Psoas muscle (tissue), 8 donors: ENCODE measurements around the gene A4GALT. TPM values are rescaled to one million over a fixed set of nuclear protein-coding genes. Genes with fewer than 3 reads are reported as not detected.
"Not testable (repeated sequence)": the region's sequence is repeated elsewhere in the genome, so short reads cannot be mapped to it uniquely, and the experiment has no call there.

ENCODE experiments used
- ATAC-seq, 4 donors: fragments of 200-7000 bp; cut with Tn5 transposase; one replicate each; pipeline ENCODE4 v1.9.1; 2020; ENCODE audit warnings: moderate library complexity in 3 of 4, mild to moderate bottlenecking in 2 of 4
- DNase-seq, 2 donors: peaks; one replicate each; pipeline ENCODE4 v3.0.0-alpha.2; 2020
- H3K27ac ChIP-seq: fragments of 200-600 bp; one replicate; pipeline ENCODE4 v1.8.0; 2022
- H3K27me3 ChIP-seq, 3 donors: fragments of 200-600 bp in 1 of 3; one replicate each; pipeline versions ENCODE4 v1.6.1 to v1.8.0; 2013 to 2022; ENCODE audit warnings: low read length in 2 of 3, mild to moderate bottlenecking in 2 of 3, moderate library complexity in 1 of 3; ENCODE audit not compliant: insufficient read depth in 3 of 3
- H3K36me3 ChIP-seq, 2 donors: fragments of 200-600 bp in 1 of 2; one replicate each; pipeline versions ENCODE4 v1.6.1 to v1.8.0; 2013 to 2022; ENCODE audit warnings: low read depth in 1 of 2, mild to moderate bottlenecking in 1 of 2, moderate library complexity in 1 of 2; ENCODE audit not compliant: insufficient read depth in 1 of 2
- H3K4me1 ChIP-seq: fragments of 200-600 bp; one replicate; pipeline ENCODE4 v1.8.0; 2022
- H3K4me3 ChIP-seq: fragments of 200-600 bp; one replicate; pipeline ENCODE4 v1.8.0; 2022; ENCODE audit warnings: mild to moderate bottlenecking
- H3K9me3 ChIP-seq: fragments of 200-600 bp; one replicate; pipeline ENCODE4 v1.8.0; 2022
- WGBS, 3 donors: extraction: QIAGEN DNeasy Blood & Tissue Kit; methylation state at CpG; one replicate each; pipeline versions ENCODE4 v1.1.6 to v1.1.7; 2013; 5-methylcytosine and 5-hydroxymethylcytosine counted together
- intact Hi-C, 2 donors: fragments of 100-400 bp; cut with DNase I; formaldehyde crosslinking; loops; one replicate each; pipeline versions ENCODE4 v1.11.0 to v1.14.2; 2022
- polyA plus RNA-seq, 3 donors: library from polyadenylated mRNA; stranded (reverse); fragments of 200-250 nt; gene quantifications; one replicate each; pipeline ENCODE4 v1.2.3, GENCODE V29; 2013
- total RNA-seq, 4 donors: library from RNA; stranded (reverse); fragmentation: NEBNext Ultra II Directional in 2 of 4; extraction: Animal tissue kit (Norgen Biotek cat#: 25700) in 2 of 4; gene quantifications; one replicate each; pipeline versions ENCODE4 v1.2.1 to v1.2.4, GENCODE V29; 2021 to 2023
- TF ChIP-seq, protein P1 (sequence below): fragments of 200-600 bp; IDR thresholded peaks from one replicate; pipeline ENCODE4 v1.8.0; 2022; ENCODE audit warnings: antibody characterized with exemption
- donor health status: healthy with polysubstance abuse.
- donor health status: DM: no; HTN: no; CAD: no; lungs with moderate emphysema.
- donor health status: Bipolar disorder and iron deficiency.
- donor health status: healthy.
- donor health status: DM: yes; HTN: yes; CAD: no.
- donor health status: DM: no; HTN: no; CAD: no.
- donor health status: DM: no; HTN: no; CAD: no.
- donor health status: DM: yes; HTN: yes; CAD: no.

Gene A4GALT
- total and polyA plus RNA-seq, 7 donors: 6.5 to 28.8 (median 15.2) TPM

DNA sequence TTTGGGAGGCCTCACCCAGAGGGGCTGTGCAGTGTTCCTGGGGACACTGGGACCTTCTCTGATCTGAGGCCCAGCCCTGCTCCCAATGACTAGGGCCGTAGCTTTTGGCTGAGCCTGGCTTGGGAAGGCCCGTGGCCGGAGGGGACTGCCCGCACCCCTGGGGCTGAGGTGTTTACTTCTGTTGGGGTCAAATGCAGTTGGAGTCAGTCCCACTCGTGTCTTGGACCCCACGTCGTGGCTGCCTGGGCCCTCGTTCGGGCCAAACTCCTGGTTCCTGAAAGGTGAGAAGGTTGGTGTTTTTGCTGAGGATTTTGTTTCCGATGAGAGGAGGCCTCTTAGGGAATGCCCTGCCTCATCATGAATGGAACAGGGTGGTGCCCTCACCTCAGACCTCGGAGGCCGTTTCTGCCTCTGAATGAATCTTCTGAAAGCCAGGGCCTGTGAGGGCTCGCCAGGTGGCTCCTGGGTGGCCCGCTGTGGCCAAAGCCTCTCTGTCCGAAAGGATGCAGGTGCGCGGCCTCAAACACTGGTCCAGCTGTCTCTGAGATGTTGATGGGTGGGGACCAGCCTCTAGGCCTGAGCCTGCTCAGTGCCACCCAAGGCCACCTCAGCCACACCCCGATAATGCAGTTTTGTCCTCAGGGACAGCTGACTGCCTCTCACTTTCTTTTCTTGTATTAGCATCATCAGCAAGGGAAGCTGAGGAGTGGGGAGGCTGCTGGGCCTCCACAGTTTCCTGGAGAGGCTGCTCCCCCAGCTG lies 40.3 kb upstream of the A4GALT start:
- Histone ChIP-seq H3K27ac (no peak overlapping the region), H3K27me3 (no peaks in the 10 kb centered on the region), H3K9me3 (no peaks in the 10 kb centered on the region), H3K36me3 (no peaks in the 10 kb centered on the region), H3K4me1 (no peaks in the 10 kb centered on the region), H3K4me3 (no peak overlapping the region)
- WGBS, 3 donors: 71 to 75% (median 71%) methylated on average over 18 of the region's 18 CpGs
- intact Hi-C loops: no loop called here
- DNase-seq (no peak), ATAC-seq (no peak)
- TF ChIP-seq, protein P1, sequence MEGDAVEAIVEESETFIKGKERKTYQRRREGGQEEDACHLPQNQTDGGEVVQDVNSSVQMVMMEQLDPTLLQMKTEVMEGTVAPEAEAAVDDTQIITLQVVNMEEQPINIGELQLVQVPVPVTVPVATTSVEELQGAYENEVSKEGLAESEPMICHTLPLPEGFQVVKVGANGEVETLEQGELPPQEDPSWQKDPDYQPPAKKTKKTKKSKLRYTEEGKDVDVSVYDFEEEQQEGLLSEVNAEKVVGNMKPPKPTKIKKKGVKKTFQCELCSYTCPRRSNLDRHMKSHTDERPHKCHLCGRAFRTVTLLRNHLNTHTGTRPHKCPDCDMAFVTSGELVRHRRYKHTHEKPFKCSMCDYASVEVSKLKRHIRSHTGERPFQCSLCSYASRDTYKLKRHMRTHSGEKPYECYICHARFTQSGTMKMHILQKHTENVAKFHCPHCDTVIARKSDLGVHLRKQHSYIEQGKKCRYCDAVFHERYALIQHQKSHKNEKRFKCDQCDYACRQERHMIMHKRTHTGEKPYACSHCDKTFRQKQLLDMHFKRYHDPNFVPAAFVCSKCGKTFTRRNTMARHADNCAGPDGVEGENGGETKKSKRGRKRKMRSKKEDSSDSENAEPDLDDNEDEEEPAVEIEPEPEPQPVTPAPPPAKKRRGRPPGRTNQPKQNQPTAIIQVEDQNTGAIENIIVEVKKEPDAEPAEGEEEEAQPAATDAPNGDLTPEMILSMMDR: no peak

GRCh38 chr22:42758931-42759629 lies 38.4 kb upstream of the A4GALT start:
- intact Hi-C loops: no loop called here
- 84 to 87% (median 86%) methylated on average over 23 of the region's 23 CpGs for WGBS, 3 donors
- TF ChIP-seq, protein P1: no peak
- Histone ChIP-seq H3K27ac (no peak overlapping the region), H3K4me1 (no peaks in the 10 kb centered on the region), H3K4me3 (no peak overlapping the region), H3K27me3 (no peaks in the 10 kb centered on the region), H3K36me3 (no peaks in the 10 kb centered on the region), H3K9me3 (no peaks in the 10 kb centered on the region)
- no peak for DNase-seq
- no peak for ATAC-seq

- DNase-seq, H3K4me1 ChIP-seq, intact Hi-C loops, ATAC-seq, H3K4me3 ChIP-seq, H3K9me3 ChIP-seq, H3K36me3 ChIP-seq, H3K27ac ChIP-seq, H3K27me3 ChIP-seq: not testable (repeated sequence)
- WGBS, 3 donors: 83 to 85% (median 84%) methylated on average over 5 of the region's 5 CpGs
Measured at GRCh38 chr22:42755553-42755952, 34.9 kb upstream of the A4GALT start.

DNA sequence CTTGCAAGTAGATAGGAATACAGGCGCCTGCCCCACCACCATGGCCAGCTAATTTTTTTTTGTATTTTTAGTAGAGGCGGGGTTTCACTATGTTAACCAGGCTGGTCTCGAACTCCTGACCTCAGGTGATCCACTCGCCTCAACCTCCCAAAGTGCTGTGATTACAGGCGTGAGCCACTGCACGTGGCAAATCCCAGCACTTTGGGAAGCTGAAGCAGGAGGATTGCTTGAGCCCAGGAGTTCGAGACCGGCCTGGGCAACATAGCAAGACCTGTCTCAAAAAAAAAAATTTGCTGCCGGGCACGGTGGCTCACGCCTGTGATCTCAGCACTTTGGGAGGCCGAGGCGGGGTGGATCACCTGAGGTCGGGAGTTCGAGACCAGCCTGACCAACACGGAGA lies 34.5 kb upstream of the A4GALT start:
- H3K9me3 ChIP-seq, H3K4me3 ChIP-seq, intact Hi-C loops, H3K36me3 ChIP-seq, H3K27me3 ChIP-seq, H3K4me1 ChIP-seq, DNase-seq, ATAC-seq, H3K27ac ChIP-seq: not testable (repeated sequence)
- 93 to 96% (median 96%) methylated on average over 12 to 15 of the region's 16 CpGs for WGBS, 3 donors

GRCh38 chr22:42754658-42755057 lies 34.0 kb upstream of the A4GALT start:
- no peaks in the 10 kb centered on the region for H3K36me3 ChIP-seq
- no peak overlapping the region for H3K27ac ChIP-seq
- no peak for DNase-seq
- no peak overlapping the region for H3K4me3 ChIP-seq
- no peak for ATAC-seq
- WGBS, 3 donors: 76 to 78% (median 78%) methylated on average over 6 of the region's 6 CpGs
- intact Hi-C loops: no loop called here
- no peaks in the 10 kb centered on the region for H3K27me3 ChIP-seq
- H3K4me1 ChIP-seq: no peaks in the 10 kb centered on the region
- TF ChIP-seq, protein P1: no peak
- H3K9me3 ChIP-seq: no peaks in the 10 kb centered on the region
